K562 (cell line): Measurements from ENCODE around the gene LGALS12. TPM values are rescaled to one million over a fixed set of nuclear protein-coding genes. Genes with fewer than 3 reads are reported as not detected.

Source experiments
- C11orf30 ChIP-seq: fragments of 450-650 bp; IDR thresholded peaks from 2 replicates; pipeline ENCODE4 v1.6.1; 2016; ENCODE audit warnings: low read depth, mild to moderate bottlenecking
- CBX2 ChIP-seq: fragments of 200-600 bp; sonication (generic); IDR thresholded peaks from one replicate; pipeline ENCODE4 v1.6.1; 2012; ENCODE audit warnings: mild to moderate bottlenecking, low read length, inconsistent platforms; ENCODE audit not compliant: insufficient read depth, poor library complexity, severe bottlenecking
- E2F3 ChIP-seq: fragments of 250-450 bp; sonication (Bioruptor Pico); IDR thresholded peaks from 2 replicates; pipeline ENCODE4 v1.4.0; 2020; ENCODE audit warnings: mild to moderate bottlenecking
- GATA2 ChIP-seq: sonication (generic); formaldehyde crosslinking; IDR thresholded peaks from 2 replicates; pipeline ENCODE4 v1.4.0; 2020; ENCODE audit warnings: mild to moderate bottlenecking, missing genetic modification reagents
- KAT7 ChIP-seq: sonication (generic); formaldehyde crosslinking; IDR thresholded peaks from 2 replicates; pipeline ENCODE4 v1.8.0; 2022; ENCODE audit warnings: missing genetic modification reagents, mild to moderate bottlenecking, borderline replicate concordance
- KHSRP ChIP-seq: fragments of 450-650 bp; IDR thresholded peaks from 2 replicates; pipeline ENCODE4 v1.6.1; 2017
- NFE2L1 ChIP-seq: fragments of 450-650 bp; IDR thresholded peaks from 2 replicates; pipeline ENCODE4 v1.6.1; 2016; ENCODE audit warnings: missing genetic modification characterization, low read depth, mild to moderate bottlenecking, missing compliant biosample characterization, moderate library complexity, borderline replicate concordance
- RAD21 ChIP-seq, 2 experiments: fragments of 250-450 bp in 1 of 2; fragments of 450-650 bp in 1 of 2; sonication (Bioruptor Pico) in 1 of 2; formaldehyde crosslinking in 1 of 2; IDR thresholded peaks in 1 of 2; conservative IDR thresholded peaks in 1 of 2; 2 replicates each; pipeline versions ENCODE4 v1.4.0 to v1.8.0; 2020 to 2022; ENCODE audit warnings: mild to moderate bottlenecking in 2 of 2, moderate library complexity in 1 of 2
- RAD51 ChIP-seq: fragments of 450-650 bp; IDR thresholded peaks from 2 replicates; pipeline ENCODE4 v1.7.1; 2016; ENCODE audit warnings: low read depth, mild to moderate bottlenecking, borderline replicate concordance
- RBM25 ChIP-seq: fragments of 200-400 bp; formaldehyde crosslinking; IDR thresholded peaks from 2 replicates; pipeline ENCODE4 v1.6.1; 2018; ENCODE audit warnings: low read length, low read depth, moderate library complexity; ENCODE audit not compliant: severe bottlenecking
- SMAD4 ChIP-seq: fragments of 250-450 bp; sonication (Bioruptor Pico); conservative IDR thresholded peaks from 2 replicates; pipeline ENCODE4 v1.8.0; 2021; ENCODE audit warnings: inconsistent platforms, mild to moderate bottlenecking, moderate library complexity
- SMARCC2 ChIP-seq: fragments of 450-650 bp; IDR thresholded peaks from 2 replicates; pipeline ENCODE4 v1.6.1; 2017; ENCODE audit warnings: antibody characterized with exemption, moderate library complexity, mild to moderate bottlenecking, low read depth
- STAT5A ChIP-seq: IDR thresholded peaks from 2 replicates; pipeline ENCODE4 v1.6.1; 2012; ENCODE audit warnings: low read length, inconsistent platforms, borderline replicate concordance
- TEAD2 ChIP-seq: fragments of 450-650 bp; IDR thresholded peaks from 2 replicates; pipeline ENCODE4 v1.6.1; 2016; ENCODE audit warnings: missing genetic modification characterization, control low read depth, missing compliant biosample characterization
- ZBTB8A ChIP-seq: fragments of 450-650 bp; IDR thresholded peaks from 2 replicates; pipeline ENCODE4 v1.6.1; 2018; ENCODE audit warnings: mild to moderate bottlenecking, moderate library complexity; ENCODE audit not compliant: partially characterized antibody
- ZFP1 ChIP-seq: fragments of 450-650 bp; formaldehyde crosslinking; IDR thresholded peaks from 2 replicates; pipeline ENCODE4 v1.4.0; 2020; ENCODE audit warnings: mild to moderate bottlenecking, mixed read lengths
- ZNF41 ChIP-seq: fragments of 250-450 bp; sonication (Bioruptor Pico); conservative IDR thresholded peaks from 2 replicates; pipeline ENCODE4 v1.4.0; 2020; ENCODE audit warnings: mild to moderate bottlenecking
- polyA plus RNA-seq, 8 experiments: library from polyadenylated mRNA; depleted of rRNA in 4 of 8; stranded (reverse) in 5 of 8; unstranded in 3 of 8; fragments of >200 nt; fragmentation: Nextera tagmentation in 2 of 8; fragmentation: Illumina TruSeq in 1 of 8; extraction: Ambion mirVana in 2 of 8; extraction: Trizol in 1 of 8; gene quantifications; 2 replicates each; pipeline versions ENCODE4 v1.2.1 to v1.2.3, GENCODE V29; 2011 to 2014; ENCODE audit warnings: inconsistent platforms in 1 of 8, missing spikeins in 1 of 8
- total RNA-seq, 7 experiments: library from RNA; depleted of rRNA in 6 of 7; stranded (reverse); fragments of >200 nt in 6 of 7; fragmentation: Illumina TruSeq in 2 of 7; extraction: Trizol in 2 of 7; gene quantifications; 2 replicates each; pipeline versions ENCODE4 v1.2.1 to v1.2.3, GENCODE V29; 2011 to 2021; ENCODE audit warnings: low replicate concordance in 1 of 7
- TF ChIP-seq, protein P1 (sequence below): fragments of 250-450 bp; sonication (Bioruptor Pico); IDR thresholded peaks from 2 replicates; pipeline ENCODE4 v1.8.0; 2021; ENCODE audit warnings: borderline replicate concordance, mild to moderate bottlenecking, moderate library complexity; ENCODE audit not compliant: poor library complexity, severe bottlenecking
- TF ChIP-seq, protein P2 (sequence below): fragments of 450-650 bp; IDR thresholded peaks from 2 replicates; pipeline ENCODE4 v1.6.1; 2016; ENCODE audit warnings: low read depth

LGALS12 gene
- total and polyA plus RNA-seq, 9 of the 15 experiments (the other 6 are each of a cell fraction or from before 2014, with no cell fraction given) = 0.66 to 8.0 (median 5.0) TPM

GRCh38 chr11:63564056-63564774, 58.3 kb downstream of the LGALS12 start (continued):
- TF ChIP-seq ZNF41 (CRISPR knock-in tag) = no peak
- no peak for TF ChIP-seq GATA2 (CRISPR knock-in tag)
- no peak for TF ChIP-seq STAT5A
- no peak for TF ChIP-seq KHSRP
- TF ChIP-seq KAT7 (CRISPR knock-in tag) = no peak
- TF ChIP-seq NFE2L1 = no peak
- TF ChIP-seq C11orf30 = no peak
- TF ChIP-seq SMARCC2 = no peak
- TF ChIP-seq ZBTB8A = no peak
- no peak for TF ChIP-seq E2F3 (CRISPR knock-in tag)
- TF ChIP-seq CBX2 = no peak
- TF ChIP-seq, protein P1, sequence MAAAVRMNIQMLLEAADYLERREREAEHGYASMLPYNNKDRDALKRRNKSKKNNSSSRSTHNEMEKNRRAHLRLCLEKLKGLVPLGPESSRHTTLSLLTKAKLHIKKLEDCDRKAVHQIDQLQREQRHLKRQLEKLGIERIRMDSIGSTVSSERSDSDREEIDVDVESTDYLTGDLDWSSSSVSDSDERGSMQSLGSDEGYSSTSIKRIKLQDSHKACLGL (CRISPR knock-in tag) = no peak
- no peak for TF ChIP-seq SMAD4 (CRISPR knock-in tag)
- no peak for TF ChIP-seq ZFP1 (CRISPR knock-in tag)
- no peak for TF ChIP-seq RAD21 (CRISPR knock-in tag; conservative IDR thresholded peaks at IDR 0.05 in 1 of 2, IDR thresholded peaks at IDR 0.05 in 1 of 2)
- TF ChIP-seq RBM25 = no peak
- no peak for TF ChIP-seq TEAD2 (tag)
- TF ChIP-seq, protein P2, sequence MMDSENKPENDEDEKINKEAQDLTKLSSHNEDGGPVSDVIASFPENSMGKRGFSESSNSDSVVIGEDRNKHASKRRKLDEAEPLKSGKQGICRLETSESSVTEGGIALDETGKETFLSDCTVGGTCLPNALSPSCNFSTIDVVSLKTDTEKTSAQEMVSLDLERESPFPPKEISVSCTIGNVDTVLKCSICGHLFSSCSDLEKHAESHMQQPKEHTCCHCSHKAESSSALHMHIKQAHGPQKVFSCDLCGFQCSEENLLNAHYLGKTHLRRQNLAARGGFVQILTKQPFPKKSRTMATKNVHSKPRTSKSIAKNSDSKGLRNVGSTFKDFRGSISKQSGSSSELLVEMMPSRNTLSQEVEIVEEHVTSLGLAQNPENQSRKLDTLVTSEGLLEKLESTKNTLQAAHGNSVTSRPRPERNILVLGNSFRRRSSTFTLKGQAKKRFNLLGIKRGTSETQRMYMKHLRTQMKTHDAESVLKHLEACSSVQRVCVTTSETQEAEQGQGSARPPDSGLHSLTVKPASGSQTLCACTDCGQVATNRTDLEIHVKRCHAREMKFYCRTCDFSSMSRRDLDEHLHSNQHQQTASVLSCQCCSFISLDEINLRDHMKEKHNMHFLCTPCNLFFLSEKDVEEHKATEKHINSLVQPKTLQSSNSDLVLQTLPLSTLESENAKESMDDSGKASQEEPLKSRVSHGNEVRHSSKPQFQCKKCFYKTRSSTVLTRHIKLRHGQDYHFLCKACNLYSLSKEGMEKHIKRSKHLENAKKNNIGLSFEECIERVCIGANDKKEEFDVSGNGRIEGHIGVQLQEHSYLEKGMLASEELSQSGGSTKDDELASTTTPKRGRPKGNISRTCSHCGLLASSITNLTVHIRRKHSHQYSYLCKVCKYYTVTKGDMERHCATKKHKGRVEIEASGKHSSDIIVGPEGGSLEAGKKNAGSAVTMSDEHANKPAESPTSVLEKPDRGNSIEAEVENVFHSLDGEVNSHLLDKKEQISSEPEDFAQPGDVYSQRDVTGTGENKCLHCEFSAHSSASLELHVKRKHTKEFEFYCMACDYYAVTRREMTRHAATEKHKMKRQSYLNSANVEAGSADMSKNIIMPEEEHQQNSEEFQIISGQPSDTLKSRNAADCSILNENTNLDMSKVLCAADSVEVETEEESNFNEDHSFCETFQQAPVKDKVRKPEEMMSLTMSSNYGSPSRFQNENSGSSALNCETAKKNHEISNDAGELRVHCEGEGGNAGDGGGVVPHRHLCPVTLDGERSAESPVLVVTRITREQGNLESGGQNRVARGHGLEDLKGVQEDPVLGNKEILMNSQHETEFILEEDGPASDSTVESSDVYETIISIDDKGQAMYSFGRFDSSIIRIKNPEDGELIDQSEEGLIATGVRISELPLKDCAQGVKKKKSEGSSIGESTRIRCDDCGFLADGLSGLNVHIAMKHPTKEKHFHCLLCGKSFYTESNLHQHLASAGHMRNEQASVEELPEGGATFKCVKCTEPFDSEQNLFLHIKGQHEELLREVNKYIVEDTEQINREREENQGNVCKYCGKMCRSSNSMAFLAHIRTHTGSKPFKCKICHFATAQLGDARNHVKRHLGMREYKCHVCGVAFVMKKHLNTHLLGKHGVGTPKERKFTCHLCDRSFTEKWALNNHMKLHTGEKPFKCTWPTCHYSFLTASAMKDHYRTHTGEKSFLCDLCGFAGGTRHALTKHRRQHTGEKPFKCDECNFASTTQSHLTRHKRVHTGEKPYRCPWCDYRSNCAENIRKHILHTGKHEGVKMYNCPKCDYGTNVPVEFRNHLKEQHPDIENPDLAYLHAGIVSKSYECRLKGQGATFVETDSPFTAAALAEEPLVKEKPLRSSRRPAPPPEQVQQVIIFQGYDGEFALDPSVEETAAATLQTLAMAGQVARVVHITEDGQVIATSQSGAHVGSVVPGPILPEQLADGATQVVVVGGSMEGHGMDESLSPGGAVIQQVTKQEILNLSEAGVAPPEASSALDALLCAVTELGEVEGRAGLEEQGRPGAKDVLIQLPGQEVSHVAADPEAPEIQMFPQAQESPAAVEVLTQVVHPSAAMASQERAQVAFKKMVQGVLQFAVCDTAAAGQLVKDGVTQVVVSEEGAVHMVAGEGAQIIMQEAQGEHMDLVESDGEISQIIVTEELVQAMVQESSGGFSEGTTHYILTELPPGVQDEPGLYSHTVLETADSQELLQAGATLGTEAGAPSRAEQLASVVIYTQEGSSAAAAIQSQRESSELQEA = no peak
- peak; percentile 92 for TF ChIP-seq RAD51
